H9 (cell line): Measurements from ENCODE around the gene MCAM. TPM values are rescaled to one million over a fixed set of nuclear protein-coding genes. Genes with fewer than 3 reads are reported as not detected.

Source experiments
- DNase-seq: peaks from one replicate; pipeline ENCODE4 v3.0.0-alpha.2; 2017
- H2AFZ ChIP-seq: one replicate; pipeline ENCODE4 v1.6.1; 2013; ENCODE audit warnings: mild to moderate bottlenecking, low read length, control low read depth, moderate library complexity
- H2AK5ac ChIP-seq: 2 replicates; pipeline ENCODE4 v1.6.1; 2013; ENCODE audit warnings: low read length, control low read depth, mixed read lengths; ENCODE audit not compliant: insufficient read length
- H2BK120ac ChIP-seq: one replicate; pipeline ENCODE4 v1.6.1; 2013; ENCODE audit warnings: low read depth, mild to moderate bottlenecking, low read length, control low read depth, inconsistent platforms; ENCODE audit not compliant: poor library complexity, severe bottlenecking
- H2BK12ac ChIP-seq: 2 replicates; pipeline ENCODE4 v1.6.1; 2013; ENCODE audit warnings: low read length, control low read depth, mixed read lengths, low read depth; ENCODE audit not compliant: insufficient read length
- H2BK15ac ChIP-seq: 2 replicates; pipeline ENCODE4 v1.6.1; 2013; ENCODE audit warnings: low read depth, low read length, control low read depth
- H2BK20ac ChIP-seq: one replicate; pipeline ENCODE4 v1.6.1; 2013; ENCODE audit warnings: low read depth, mild to moderate bottlenecking, low read length, control low read depth, inconsistent platforms; ENCODE audit not compliant: poor library complexity, severe bottlenecking
- H2BK5ac ChIP-seq: 2 replicates; pipeline ENCODE4 v1.6.1; 2013; ENCODE audit warnings: low read length, control low read depth, mixed read lengths; ENCODE audit not compliant: insufficient read length
- H3K14ac ChIP-seq: 2 replicates; pipeline ENCODE4 v1.6.1; 2013; ENCODE audit warnings: low read length, control low read depth; ENCODE audit not compliant: insufficient read depth
- H3K18ac ChIP-seq: 2 replicates; pipeline ENCODE4 v1.6.1; 2013; ENCODE audit warnings: low read depth, mild to moderate bottlenecking, mixed read lengths, low read length, control low read depth; ENCODE audit not compliant: insufficient read length
- H3K23ac ChIP-seq: 2 replicates; pipeline ENCODE4 v1.6.1; 2013; ENCODE audit warnings: low read length, control low read depth, mixed read lengths, low read depth; ENCODE audit not compliant: insufficient read length
- H3K23me2 ChIP-seq: 2 replicates; pipeline ENCODE4 v1.6.1; 2013; ENCODE audit warnings: low read depth, mild to moderate bottlenecking, mixed read lengths, low read length, control low read depth; ENCODE audit not compliant: insufficient read length, poor library complexity, severe bottlenecking
- H3K27ac ChIP-seq: 2 replicates; pipeline ENCODE4 v1.5.1; 2013; ENCODE audit warnings: low read length, control low read depth, mixed read lengths, low read depth; ENCODE audit not compliant: insufficient read length
- H3K27me3 ChIP-seq: 2 replicates; pipeline ENCODE4 v1.6.1; 2013; ENCODE audit warnings: low read length, control low read depth, inconsistent platforms; ENCODE audit not compliant: insufficient read depth
- H3K4ac ChIP-seq: 2 replicates; pipeline ENCODE4 v1.6.1; 2013; ENCODE audit warnings: low read depth, mild to moderate bottlenecking, control low read depth, inconsistent platforms, low read length, moderate library complexity
- H3K4me1 ChIP-seq: 2 replicates; pipeline ENCODE4 v1.6.1; 2013; ENCODE audit warnings: low read length, control low read depth, inconsistent platforms; ENCODE audit not compliant: insufficient read depth
- H3K4me2 ChIP-seq: 2 replicates; pipeline ENCODE4 v1.6.1; 2013; ENCODE audit warnings: low read length, control low read depth, mixed read lengths; ENCODE audit not compliant: insufficient read length, insufficient read depth
- H3K56ac ChIP-seq: 2 replicates; pipeline ENCODE4 v1.6.1; 2013; ENCODE audit warnings: low read depth, mild to moderate bottlenecking, mixed read lengths, low read length, control low read depth; ENCODE audit not compliant: insufficient read length
- H3K79me1 ChIP-seq: 2 replicates; pipeline ENCODE4 v1.6.1; 2013; ENCODE audit warnings: low read depth, mild to moderate bottlenecking, moderate library complexity, low read length, control low read depth, inconsistent platforms; ENCODE audit not compliant: insufficient read depth, poor library complexity, severe bottlenecking
- H3K79me2 ChIP-seq: 2 replicates; pipeline ENCODE4 v1.6.1; 2013; ENCODE audit warnings: low read length, control low read depth, inconsistent platforms; ENCODE audit not compliant: insufficient read depth
- H3K9ac ChIP-seq: 2 replicates; pipeline ENCODE4 v1.6.1; 2013; ENCODE audit warnings: low read length, control low read depth, mixed read lengths; ENCODE audit not compliant: insufficient read length; ENCODE audit errors: extremely low read depth
- H3K9me3 ChIP-seq: one replicate; pipeline ENCODE4 v1.6.1; 2013; ENCODE audit warnings: low read depth, low read length, inconsistent platforms; ENCODE audit not compliant: control insufficient read depth
- H3T11ph ChIP-seq: one replicate; pipeline ENCODE4 v1.6.1; 2013; ENCODE audit warnings: mild to moderate bottlenecking, low read length, control low read depth, inconsistent platforms
- H4K20me1 ChIP-seq: one replicate; pipeline ENCODE4 v1.6.1; 2013; ENCODE audit not compliant: control insufficient read depth, insufficient read length, insufficient read depth
- H4K5ac ChIP-seq: 2 replicates; pipeline ENCODE4 v1.6.1; 2013; ENCODE audit warnings: low read depth, mild to moderate bottlenecking, mixed read lengths, low read length, control low read depth; ENCODE audit not compliant: insufficient read length
- H4K8ac ChIP-seq: replicated peaks from 2 replicates; pipeline ENCODE4 v1.6.1; 2013; ENCODE audit warnings: low read length, control low read depth, mixed read lengths, low read depth; ENCODE audit not compliant: insufficient read length
- H4K91ac ChIP-seq: 2 replicates; pipeline ENCODE4 v1.6.1; 2013; ENCODE audit warnings: low read depth, mild to moderate bottlenecking, moderate library complexity, mixed read lengths, low read length, control low read depth; ENCODE audit not compliant: insufficient read length
- H3K27ac Mint-ChIP-seq, 3 experiments: 2 replicates in 2 of 3; 3 replicates in 1 of 3; pipeline ENCODE4 v1.8.0; 2020 to 2021; ENCODE audit warnings: mixed read lengths in 3 of 3, mild to moderate bottlenecking in 1 of 3, moderate library complexity in 1 of 3
- H3K27me3 Mint-ChIP-seq: 2 replicates; pipeline ENCODE4 v1.8.0; 2021; ENCODE audit warnings: low read depth, mild to moderate bottlenecking, moderate library complexity, mixed read lengths
- H3K36me3 Mint-ChIP-seq, 3 experiments: 2 replicates in 2 of 3; 3 replicates in 1 of 3; pipeline ENCODE4 v1.8.0; 2020 to 2021; ENCODE audit warnings: low read depth in 3 of 3, mixed read lengths in 3 of 3; ENCODE audit not compliant: insufficient read depth in 1 of 3
- H3K4me1 Mint-ChIP-seq, 2 experiments: 2 replicates each; pipeline ENCODE4 v1.8.0; 2020; ENCODE audit warnings: mixed read lengths in 2 of 2
- H3K4me3 Mint-ChIP-seq, 2 experiments: 2 replicates in 1 of 2; 3 replicates in 1 of 2; pipeline ENCODE4 v1.8.0; 2020 to 2021; ENCODE audit warnings: mild to moderate bottlenecking in 2 of 2, mixed read lengths in 2 of 2, moderate library complexity in 1 of 2
- H3K9me3 Mint-ChIP-seq, 2 experiments: 2 replicates in 1 of 2; 3 replicates in 1 of 2; pipeline ENCODE4 v1.8.0; 2020; ENCODE audit warnings: mild to moderate bottlenecking in 2 of 2, mixed read lengths in 2 of 2, moderate library complexity in 1 of 2
- WGBS: extraction: QIAGEN DNeasy Blood & Tissue Kit; methylation state at CpG from one replicate; pipeline ENCODE4 v1.1.7; 2013; ENCODE audit warnings: missing lambda C conversion rate, low lambda C conversion rate, mixed read lengths; ENCODE audit not compliant: insufficient read length; ENCODE audit errors: extremely low coverage; 5-methylcytosine and 5-hydroxymethylcytosine counted together
- total RNA-seq: library from RNA; stranded (reverse); gene quantifications from 2 replicates; pipeline ENCODE4 v1.2.1, GENCODE V29; 2021
- TF ChIP-seq, protein P1 (sequence below): fragments of 200-600 bp; sonication (generic); conservative IDR thresholded peaks from 3 replicates; pipeline ENCODE4 v1.8.0; 2021; ENCODE audit warnings: antibody characterized with exemption, mild to moderate bottlenecking

The MCAM gene
- total RNA-seq, 1 experiment from 2014 or later: 21.5 TPM

DNA sequence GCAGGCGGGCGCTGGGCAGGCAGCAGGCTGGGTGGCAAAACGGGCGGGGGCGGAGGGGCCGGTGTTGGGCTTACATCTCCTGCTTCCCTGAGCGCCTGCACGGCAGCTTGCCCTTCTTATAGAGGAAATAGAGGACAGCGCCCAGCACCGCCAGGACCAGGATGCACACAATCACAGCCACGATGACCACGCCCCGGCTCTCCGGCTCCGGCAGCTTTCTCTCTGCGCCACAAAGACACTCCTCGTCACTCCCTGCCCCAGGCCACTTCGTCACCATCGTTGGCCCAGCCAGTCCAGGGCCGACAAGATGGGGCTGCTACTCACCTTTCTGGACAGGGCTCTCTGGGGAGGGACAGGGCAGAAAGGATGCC is 6.3 kb downstream of the MCAM start:
- no peak overlapping the region for H3K18ac ChIP-seq
- H3K4ac ChIP-seq: no peak overlapping the region
- no peak overlapping the region for H2BK120ac ChIP-seq
- no peak overlapping the region for H2BK5ac ChIP-seq
- H3K23me2 ChIP-seq: peaks cover 5% of the 10 kb centered on the region
- no peak overlapping the region for H2BK12ac ChIP-seq
- H3K27me3 ChIP-seq: peaks cover 2% of the 10 kb centered on the region; the same call in 1 of the 2 replicates
- H3K36me3 Mint-ChIP-seq: peaks cover 3 to 48% (median 25%) of the 10 kb centered on the region in 3 experiments; a peak in 5 of 7 replicates
- H3K9me3 Mint-ChIP-seq: no peaks in the 10 kb centered on the region
- H3K4me2 ChIP-seq: no peak overlapping the region
- no peak overlapping the region for H3K9ac ChIP-seq
- H3K56ac ChIP-seq: no peak overlapping the region
- no peak overlapping the region for H2AFZ ChIP-seq
- H2BK15ac ChIP-seq: no peak overlapping the region
- no peak overlapping the region for H4K91ac ChIP-seq
- no peaks in the 10 kb centered on the region for H3K79me2 ChIP-seq
- no peak overlapping the region for H3K27ac ChIP-seq
- no peaks in the 10 kb centered on the region for H4K20me1 ChIP-seq
- 0 out of 7 replicates have a peak overlapping the region, but pooled peaks of 1 of the 3 experiments have one; percentile 16 for H3K27ac Mint-ChIP-seq
- H3K9me3 ChIP-seq: no peaks in the 10 kb centered on the region
- no peaks in the 10 kb centered on the region for H3K4me1 ChIP-seq
- H3T11ph ChIP-seq: no peak overlapping the region
- peaks cover 17% of the 10 kb centered on the region for H3K27me3 Mint-ChIP-seq
- H2BK20ac ChIP-seq: no peak overlapping the region
- peaks cover 18 to 26% of the 10 kb centered on the region in 2 experiments for H3K4me1 Mint-ChIP-seq
- H3K79me1 ChIP-seq: no peaks in the 10 kb centered on the region
- no peak overlapping the region for H4K8ac ChIP-seq
- TF ChIP-seq, protein P1, sequence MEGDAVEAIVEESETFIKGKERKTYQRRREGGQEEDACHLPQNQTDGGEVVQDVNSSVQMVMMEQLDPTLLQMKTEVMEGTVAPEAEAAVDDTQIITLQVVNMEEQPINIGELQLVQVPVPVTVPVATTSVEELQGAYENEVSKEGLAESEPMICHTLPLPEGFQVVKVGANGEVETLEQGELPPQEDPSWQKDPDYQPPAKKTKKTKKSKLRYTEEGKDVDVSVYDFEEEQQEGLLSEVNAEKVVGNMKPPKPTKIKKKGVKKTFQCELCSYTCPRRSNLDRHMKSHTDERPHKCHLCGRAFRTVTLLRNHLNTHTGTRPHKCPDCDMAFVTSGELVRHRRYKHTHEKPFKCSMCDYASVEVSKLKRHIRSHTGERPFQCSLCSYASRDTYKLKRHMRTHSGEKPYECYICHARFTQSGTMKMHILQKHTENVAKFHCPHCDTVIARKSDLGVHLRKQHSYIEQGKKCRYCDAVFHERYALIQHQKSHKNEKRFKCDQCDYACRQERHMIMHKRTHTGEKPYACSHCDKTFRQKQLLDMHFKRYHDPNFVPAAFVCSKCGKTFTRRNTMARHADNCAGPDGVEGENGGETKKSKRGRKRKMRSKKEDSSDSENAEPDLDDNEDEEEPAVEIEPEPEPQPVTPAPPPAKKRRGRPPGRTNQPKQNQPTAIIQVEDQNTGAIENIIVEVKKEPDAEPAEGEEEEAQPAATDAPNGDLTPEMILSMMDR: no peak
- H3K23ac ChIP-seq: no peak overlapping the region
- H4K5ac ChIP-seq: no peak overlapping the region
- H3K4me3 Mint-ChIP-seq: peak overlapping the region in 1 of 2 experiments; percentile 36; a peak in 2 of 5 replicates
- no CpG with 5 or more reads among the region's 20 CpGs for WGBS
- DNase-seq: no peak
- no peak overlapping the region for H3K14ac ChIP-seq
- H2AK5ac ChIP-seq: no peak overlapping the region
